ENCODE data around the gene DGLUCY.
A peak's percentile ranks its signal among the peaks of the same experiment; 100 is the strongest.
"Not testable (repeated sequence)": the region's sequence is repeated elsewhere in the genome, so short reads cannot be mapped to it uniquely, and the experiment has no call there.

Gene DGLUCY

DNA sequence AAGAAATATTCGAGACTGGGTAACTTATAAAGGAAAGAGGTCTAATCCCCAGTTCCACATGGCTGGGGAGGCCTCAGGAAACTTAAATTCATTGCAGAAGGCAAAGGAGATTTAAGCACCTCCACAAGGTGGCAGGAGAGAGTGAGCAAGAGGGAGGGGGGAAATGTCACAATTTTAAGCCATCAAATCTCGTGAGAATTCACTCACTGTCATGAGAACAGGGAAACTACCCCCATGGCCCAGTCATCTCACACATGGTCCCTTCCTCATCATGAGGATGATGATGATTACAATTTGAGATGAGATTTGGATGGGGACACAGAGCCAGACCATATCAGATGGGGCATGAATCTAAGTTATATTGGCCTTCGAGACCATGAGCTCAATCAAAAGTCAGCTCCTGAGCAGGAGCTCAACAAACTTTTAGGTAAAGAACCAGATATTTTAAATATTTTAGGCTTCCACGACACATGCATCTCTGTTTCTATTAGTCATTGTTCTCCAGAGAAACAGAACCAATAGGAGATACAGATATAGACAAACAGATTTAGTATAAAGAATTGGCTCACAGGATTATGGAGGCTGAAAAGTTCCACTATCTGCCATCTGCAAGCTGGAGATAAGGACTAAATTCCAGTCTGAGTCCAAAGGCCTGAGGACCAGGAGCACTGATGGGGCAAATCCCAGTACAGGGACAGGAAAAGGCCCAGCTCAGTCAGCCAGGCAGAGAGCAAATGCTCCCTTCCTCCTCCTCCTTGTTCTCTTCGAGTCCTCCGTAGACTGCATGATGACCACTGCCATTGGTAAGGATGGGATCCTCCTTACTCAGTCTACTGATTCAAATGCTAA is 24.9 kb downstream of the DGLUCY start:
- DNase-seq (ENCODE audit: low read depth in 2 of 2, low spot score in 1 of 2), result no peak

DNA sequence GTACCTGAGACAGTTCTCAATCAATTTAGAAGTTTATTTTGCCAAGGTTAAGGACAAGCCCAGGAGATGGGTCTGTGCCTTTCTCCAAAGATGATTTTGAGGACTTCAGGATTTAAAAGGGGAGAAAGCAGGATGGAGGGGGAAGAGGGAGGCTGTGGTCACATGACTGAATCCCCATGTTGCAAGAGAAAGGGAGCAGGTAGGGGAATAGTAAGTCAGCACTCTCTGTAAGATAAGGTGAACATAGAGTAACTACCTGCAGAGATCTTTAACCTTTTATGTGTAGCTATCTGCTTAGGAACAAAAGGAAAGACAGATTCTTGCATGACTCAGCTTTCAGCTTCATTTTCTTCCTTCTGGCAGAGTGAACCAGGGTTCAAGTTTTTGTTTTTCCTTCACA is 25.9 kb downstream of the DGLUCY start:
- DNase-seq (ENCODE audit: low read depth in 2 of 2, low spot score in 1 of 2), result no peak

DNA sequence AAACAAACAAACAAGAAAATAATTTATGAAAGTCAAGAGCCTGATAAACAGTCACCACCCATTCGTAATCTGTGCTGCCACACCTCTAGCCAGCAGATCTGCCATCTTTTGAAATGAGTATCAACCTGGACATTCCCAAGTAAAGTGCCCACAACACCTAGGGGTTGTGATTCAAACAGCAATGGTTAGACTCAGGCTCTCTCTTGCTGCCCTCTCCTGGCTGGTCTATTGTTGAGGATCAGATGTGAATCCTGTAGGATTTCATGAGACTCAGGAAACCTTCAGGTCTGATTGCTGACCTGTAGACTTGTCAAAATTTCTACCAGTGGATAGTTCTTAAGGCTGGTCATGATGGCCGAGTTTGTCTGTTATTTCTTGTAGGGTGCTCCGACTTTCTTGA is 26.8 kb downstream of the DGLUCY start:
- no peak for DNase-seq (ENCODE audit: low read depth in 2 of 2, low spot score in 1 of 2)

DNA sequence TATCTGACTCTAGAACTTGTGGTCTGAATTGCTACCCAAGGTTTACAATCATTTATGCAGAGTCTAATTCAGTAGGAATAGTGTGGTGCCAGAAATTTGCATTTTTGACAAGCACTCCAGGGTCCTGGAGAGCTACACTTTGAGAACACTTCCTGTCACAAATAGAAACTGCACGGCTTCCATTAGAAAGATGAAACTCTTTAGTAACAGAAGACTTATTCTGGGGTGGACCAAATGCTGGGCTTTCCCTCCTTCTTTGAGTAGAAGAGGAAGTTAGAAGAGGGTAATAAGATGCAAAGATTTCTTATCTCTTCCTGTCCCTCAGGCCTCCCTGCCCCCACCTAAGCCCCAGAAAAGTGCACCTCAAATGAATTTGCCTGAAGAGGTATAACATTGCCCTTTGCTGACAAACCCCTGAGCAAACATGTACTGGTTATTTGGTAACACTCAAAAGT is 28.4 kb downstream of the DGLUCY start:
- no peak for DNase-seq (ENCODE audit: low read depth in 2 of 2, low spot score in 1 of 2)

DNA sequence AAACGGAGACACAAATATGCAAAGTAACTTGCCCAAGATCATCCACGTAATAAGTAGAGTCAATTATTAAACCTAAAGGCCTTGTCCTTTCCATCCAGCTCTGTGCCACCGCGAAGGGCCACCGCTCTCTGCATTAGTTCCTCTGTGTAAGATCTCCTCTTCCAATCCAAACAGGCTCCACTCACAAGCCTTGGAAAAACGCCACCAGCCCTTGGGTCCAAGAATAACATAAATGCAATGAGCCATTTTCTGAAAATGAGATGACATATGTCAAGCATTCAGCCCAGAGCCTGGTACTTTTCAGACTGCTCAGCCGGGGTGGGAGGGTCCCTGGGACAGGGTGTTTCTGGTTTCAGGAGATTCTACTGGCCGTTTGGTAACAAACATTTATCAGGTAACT is 30.0 kb downstream of the DGLUCY start:
- DNase-seq (ENCODE audit: low read depth in 2 of 2, low spot score in 1 of 2), result no peak

DNA sequence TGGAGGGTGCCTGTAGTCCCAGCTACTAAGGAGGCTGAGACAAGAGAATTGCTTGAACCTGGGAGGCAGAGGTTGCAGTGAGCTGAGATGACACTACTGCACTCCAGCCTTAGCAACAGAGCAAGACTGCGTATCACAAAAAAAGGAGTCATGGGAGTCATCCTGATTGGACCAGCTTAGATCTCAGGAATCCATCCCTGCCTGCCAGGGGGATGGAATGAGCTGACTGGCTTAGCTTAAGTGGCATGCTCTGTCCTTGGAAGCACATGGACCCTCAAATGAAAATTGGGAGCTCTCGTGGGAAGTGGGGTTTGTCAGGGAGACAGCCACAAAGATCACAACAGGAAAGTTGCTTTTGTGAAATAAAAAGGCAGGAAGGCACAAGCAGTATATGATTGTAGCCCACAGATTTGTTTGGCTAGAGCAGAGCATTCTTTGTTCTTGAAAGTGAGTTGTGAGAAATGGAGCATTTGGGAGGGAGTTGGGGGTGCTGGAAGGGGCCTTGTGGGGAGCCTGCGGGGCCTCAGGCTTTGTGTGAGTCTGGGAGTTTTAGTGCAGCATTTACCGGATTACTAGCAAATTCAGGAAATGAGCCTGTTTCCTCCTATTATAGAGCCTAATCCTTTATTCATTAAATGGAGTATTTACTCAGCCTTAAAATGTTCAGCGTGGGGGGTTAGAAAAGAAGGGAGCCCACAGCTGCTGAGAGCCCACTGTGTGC is 30.7 kb downstream of the DGLUCY start:
- no peak for DNase-seq (ENCODE audit: low read depth in 2 of 2, low spot score in 1 of 2)

DNA sequence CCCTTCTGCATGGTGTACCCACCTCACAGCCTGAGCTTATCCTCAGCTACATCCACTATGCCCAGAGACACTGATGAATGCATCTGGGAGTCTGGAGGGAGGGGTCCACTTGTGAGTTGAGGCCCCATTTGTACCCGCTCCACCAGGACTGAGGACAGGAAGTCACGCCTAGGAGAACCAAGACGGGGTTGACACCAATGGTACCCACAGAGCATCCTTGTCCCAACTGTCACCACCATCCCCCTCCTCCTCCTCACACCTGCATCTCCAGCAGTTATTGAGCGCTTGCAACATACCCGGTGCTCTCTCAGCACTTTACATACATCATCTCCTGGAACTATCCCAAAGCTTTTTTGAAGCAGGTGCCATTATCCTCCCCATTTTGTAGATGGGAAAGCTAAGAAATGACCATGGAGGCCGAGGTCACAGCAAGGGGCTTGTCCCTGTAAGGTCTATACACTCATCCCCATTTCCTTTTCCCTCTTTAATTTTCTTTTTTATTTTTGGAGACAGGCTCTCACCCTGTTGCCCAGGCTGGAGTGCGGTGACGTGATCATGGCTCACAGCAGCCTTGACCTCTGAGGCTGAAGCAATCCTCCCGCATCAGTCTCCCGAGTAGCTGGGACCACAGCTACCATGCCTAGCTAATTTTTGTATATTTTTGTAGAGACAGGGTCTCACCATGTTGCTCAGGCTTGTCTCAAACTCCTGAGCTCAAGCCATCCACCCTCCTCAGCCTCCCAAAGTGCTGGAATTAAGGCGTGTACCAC is 31.7 kb downstream of the DGLUCY start:
- DNase-seq (ENCODE audit: low read depth in 2 of 2, low spot score in 1 of 2), result no peak

DNA sequence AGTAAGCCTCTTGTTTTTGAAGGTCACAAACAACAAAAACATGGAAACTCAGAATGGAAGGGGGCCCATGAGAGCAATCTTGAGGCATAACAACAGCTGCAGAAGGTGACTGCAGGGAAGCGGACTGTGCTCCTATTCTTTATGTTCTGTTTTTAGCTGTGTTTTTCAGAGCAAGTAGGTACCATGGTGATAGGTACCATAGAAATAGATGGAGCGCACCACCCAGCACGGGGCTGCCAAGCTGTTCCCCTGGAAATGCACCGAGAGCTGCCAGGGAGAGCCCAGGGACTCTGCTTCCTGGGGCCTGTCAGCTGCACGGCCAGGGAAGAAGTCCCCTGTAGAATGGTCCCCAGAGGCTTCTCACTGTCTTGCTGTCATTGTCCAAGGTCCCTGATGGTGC is 32.8 kb downstream of the DGLUCY start:
- DNase-seq (ENCODE audit: low read depth in 2 of 2, low spot score in 1 of 2), result no peak

DNA sequence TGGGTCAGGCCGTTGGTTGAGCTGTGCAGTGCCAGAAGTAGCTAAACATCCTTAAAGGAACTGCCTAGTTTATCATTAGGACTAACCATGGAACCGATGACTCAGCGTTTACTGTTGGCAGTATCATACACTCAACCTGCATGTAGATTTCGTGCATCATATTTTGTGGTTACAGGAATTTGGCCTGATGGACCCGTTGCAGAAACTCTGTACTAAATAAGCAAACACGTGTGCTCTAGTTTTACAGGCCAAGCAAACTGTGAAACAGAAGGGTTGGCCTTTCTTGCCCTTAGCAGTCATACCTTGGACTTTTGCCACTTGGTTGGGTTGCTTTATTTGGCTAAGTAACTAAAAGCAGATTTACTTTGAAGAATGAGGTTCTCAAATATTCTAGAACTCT is 35.6 kb downstream of the DGLUCY start:
- DNase-seq (ENCODE audit: low read depth in 2 of 2, low spot score in 1 of 2), result no peak

DNA sequence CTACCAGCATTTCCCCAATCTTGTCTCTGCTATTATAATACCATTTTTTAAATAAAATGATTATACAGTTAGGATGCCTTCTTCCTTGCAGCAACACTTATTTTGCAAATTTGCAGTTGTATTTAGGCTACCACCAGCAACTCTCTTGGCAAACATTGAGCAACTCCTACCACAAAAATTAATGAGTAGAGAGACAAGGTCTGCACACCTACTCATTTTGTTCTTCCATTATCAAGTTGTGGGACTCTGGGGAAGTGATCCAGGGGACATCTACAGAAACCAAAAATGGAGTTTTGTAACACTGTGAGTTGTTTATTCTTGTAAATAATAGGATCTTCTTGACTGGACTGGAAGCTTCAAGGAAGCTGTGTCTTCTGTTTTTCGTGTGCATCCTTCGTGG is 38.6 kb downstream of the DGLUCY start:
- no peak for DNase-seq (ENCODE audit: low read depth in 2 of 2, low spot score in 1 of 2)

DNA sequence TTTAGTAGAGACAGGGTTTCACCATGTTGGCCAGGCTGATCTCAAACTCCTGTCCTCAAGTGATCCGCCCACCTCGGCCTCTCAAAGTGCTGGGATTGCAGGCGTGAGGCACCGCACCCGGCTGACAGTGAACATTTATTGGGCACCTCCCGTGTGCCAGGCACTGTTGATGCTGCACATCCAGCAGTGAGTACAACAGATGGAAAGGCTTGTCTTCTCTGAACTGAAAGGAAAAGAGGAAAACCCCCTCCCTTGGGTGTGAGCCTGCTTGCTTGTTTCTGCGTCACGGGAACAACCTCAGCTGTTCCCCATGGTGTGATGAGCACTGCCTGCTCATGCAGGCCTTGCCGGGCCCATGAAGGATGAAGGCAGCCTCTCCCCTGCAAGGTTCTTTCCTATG is 39.5 kb downstream of the DGLUCY start:
- no peak for DNase-seq (ENCODE audit: low read depth in 2 of 2, low spot score in 1 of 2)

DNA sequence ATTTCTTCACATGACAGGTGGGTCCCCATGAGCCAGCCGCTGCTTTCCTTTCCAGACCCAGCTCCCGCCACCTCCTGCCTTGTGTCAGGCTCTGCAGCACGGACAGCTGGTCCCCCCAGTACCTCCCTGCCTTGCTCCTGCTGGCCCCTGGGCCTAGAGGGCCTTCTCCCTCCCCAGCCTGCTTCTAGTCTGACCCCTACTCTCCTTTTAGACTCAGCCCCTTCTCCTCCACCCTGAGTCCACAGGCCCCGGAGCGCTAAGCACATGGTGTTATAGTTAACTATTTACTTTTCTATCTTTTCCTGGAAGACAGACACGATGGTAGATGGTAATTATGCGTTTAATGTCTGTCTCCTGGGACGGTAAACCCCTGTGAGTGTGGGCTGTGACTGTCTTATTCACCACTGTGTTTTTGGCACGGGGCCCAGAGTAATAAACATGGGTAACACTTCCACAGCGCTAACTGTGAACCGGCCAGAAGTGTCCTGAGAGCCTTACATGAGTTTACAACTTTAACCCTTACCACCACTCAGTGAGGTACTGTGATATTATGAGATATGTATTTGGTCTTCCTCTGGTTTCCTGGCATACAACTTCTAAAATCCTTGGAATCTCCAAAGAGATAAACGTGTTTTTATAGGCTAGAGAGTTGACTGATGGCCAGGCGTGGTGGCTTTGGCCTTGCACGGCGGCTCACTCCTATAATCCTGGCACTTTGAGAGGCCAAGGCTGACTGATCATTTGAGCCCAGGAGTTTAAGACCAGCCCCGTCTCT is 41.2 kb downstream of the DGLUCY start:
- DNase-seq (ENCODE audit: low read depth in 2 of 2, low spot score in 1 of 2), result peak in 1 of 2 donors; percentile 11

DNA sequence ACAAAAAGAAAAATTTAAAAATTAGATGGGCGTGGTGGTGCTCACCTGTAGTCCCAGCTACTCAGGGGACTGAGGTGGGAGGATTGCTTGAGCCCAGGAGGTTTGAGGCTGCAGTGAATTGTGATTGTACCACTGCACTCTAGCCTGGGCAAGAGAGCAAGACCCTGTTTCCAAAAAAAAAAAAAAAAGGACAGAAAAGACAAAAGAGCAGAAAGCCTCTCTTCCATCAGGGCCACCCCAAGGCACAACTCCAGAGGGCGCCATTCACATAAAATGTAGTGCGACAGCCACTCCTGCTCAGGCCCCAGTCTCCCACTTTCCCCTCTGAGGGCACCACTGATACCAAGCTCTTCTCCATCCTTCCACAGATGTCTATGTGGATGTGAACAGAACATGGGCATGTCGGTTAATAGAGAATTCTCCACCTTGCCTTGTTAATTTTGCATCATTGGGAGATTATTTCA is 41.8 kb downstream of the DGLUCY start:
- no peak for DNase-seq (ENCODE audit: low read depth in 2 of 2, low spot score in 1 of 2)

DNA sequence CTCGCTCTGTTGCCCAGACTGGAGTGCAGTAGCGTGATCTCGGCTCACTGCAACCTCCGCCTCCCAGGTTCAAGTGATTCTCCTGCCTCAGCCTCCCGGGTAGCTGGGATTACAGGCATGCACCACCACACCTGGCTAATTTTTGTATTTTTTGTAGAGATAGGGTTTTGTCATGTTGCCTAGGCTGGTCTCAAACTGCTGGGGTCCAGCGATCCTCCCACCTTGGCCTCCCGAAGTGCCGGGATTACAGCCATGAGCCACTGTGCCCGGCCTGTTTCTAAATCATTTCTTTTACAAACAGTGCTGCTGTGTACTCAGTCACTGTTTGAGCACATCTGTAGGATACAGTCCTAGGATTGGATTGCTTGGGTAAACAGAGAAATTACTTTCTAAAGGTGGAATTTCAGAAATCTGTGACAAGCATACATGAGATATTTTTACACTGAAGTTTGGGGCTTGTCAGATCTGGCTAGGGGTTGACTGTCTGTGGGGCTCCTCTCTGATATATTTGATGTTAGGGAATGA is 42.3 kb downstream of the DGLUCY start:
- not testable (repeated sequence) for DNase-seq (ENCODE audit: low read depth in 2 of 2, low spot score in 1 of 2)

DNA sequence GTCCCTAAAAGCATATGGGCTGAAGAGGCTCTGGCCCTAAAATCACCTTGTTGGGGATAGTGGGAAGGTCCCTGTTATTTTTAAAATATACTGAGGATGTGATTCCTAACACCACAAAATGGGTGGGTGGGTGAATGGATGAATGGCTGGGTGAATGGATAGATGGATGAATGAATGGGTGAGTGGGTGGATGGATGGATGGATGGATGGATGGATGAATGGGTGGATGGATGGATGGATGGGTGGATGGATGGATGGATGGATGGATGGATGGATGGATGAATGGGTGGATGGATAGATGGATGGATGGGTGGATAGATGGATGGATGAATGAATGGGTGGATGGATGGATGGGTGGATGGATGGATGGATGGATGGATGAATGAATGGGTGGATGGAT is 43.0 kb downstream of the DGLUCY start:
- not testable (repeated sequence) for DNase-seq (ENCODE audit: low read depth in 2 of 2, low spot score in 1 of 2)

DNA sequence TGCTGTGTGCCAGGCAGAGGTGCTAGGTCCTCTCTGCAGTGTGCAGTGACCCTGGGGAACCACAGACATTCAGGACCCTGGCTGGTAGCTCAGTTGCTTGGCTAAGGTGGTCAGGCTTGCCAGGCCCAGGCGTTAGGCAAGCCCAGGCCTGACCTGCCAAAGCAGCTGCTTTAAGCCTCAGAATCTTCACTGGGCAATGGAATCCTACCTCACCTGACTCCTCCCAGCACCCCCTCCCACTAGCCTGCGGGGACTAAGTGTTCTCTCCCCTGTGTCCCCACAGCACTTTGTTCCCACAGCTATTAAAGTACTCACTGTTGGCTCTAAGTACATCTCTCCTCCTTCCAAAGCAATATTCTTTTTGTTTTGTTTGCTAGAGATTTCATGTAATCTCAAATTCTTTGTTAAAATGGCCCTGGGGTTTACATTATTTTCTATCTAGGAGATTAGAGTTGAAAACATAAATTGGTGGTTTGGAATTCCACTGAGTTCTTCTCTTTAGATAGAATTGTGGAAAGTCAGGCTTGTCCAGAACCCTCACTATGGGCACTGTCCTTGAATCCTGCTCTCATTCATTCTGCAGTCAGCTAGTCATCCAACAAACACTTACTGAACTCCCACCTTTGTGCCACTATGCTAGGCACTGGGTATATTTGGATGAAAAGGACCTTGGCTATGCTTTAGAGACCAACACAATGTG is 44.4 kb downstream of the DGLUCY start:
- no peak for DNase-seq (ENCODE audit: low read depth in 2 of 2, low spot score in 1 of 2)

DNA sequence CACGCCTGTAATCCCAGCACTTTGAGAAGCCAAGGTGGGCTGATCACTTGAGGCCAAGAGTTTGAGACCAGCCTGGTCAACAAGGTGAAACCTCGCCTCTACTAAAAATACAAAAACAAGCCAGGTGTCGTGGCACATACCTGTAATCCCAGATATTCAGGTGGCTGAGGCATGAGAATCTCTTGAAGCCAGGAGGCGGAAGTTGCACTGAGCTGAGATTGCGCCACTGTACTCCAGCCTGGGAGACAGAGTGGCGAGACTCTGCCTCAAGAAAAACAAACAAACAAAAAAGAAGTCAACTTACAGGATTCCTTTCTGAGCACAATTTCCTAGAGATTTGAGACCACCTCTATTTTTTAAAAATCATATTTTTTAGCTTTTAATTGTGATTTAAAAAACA is 45.3 kb downstream of the DGLUCY start:
- no peak for DNase-seq (ENCODE audit: low read depth in 2 of 2, low spot score in 1 of 2)

DNA sequence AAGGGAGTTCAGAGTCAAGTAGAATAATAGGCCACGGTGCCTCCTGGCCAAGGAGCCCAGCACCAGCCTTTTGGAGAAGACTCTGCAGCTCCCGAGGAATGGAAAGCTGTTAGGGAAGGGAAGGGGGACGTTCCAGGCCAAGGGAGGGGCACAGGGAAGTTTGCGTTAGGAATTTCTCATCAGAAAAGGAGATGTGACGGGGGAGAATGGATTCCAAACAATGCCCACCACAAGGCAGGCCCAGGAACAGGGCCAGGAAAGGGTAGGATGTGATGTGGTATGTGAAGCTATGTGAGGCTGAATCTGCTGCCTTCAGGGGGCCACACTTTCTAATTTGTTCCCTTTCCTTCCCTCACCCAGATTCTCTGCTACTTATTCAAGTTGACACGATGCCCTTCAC is 46.0 kb downstream of the DGLUCY start:
- no peak for DNase-seq (ENCODE audit: low read depth in 2 of 2, low spot score in 1 of 2)

DNA sequence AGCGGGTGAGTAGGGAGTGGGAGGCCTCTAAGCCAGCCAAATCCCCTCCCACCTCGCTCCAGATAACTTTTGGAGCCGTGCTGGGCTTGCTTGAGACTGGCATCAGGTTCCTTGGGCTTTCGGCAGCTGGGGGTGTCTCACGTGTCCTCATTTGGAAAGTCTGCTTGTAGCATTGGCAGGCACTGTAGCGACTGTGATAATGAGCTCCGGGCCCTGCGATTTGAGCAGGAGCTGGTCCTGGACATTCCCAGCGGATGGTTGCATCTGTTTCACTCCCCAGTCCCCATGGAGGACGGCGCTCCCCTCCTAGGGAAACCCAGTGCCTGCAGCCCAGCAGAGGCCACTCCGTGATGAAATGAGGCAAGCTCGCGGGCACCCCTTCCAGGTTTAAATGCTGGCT is 49.4 kb downstream of the DGLUCY start:
- no peak for DNase-seq (ENCODE audit: low read depth in 2 of 2, low spot score in 1 of 2)

DNA sequence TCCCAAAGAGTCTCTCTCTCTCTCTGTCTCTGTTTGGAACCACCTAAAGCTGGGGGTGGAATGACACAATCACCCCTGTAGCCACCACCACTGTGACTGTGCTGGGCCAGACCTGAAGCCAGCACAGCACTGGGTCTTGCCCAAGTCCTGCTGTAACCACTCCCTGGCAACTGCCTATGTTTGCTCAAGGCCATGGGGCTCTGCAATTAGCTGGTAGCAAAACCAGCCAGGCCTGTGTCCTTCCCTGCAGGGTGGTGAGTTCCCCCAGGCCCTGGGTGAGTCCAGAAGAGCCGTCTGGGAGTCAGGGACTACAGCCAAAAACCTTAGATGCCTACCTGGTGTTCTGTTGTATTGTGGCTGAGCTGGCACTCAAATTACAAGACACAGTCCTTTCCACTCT is 50.8 kb downstream of the DGLUCY start:
- no peak for DNase-seq (ENCODE audit: low read depth in 2 of 2, low spot score in 1 of 2)

All from stimulated activated CD8-positive, alpha-beta memory T cell treated with anti-CD3 and anti-CD28 coated beads, Interleukin-4, amount 100 ng/mL, for 4 hours (primary cell).